ENCODE data around the gene HM13. TPM values are rescaled to one million over a fixed set of nuclear protein-coding genes. Genes with fewer than 3 reads are reported as not detected.
"Not testable (repeated sequence)": the region's sequence is repeated elsewhere in the genome, so short reads cannot be mapped to it uniquely, and the experiment has no call there.

Gene HM13
- polyA plus RNA-seq, 3 donors, result 139 to 152 (median 151) TPM

DNA sequence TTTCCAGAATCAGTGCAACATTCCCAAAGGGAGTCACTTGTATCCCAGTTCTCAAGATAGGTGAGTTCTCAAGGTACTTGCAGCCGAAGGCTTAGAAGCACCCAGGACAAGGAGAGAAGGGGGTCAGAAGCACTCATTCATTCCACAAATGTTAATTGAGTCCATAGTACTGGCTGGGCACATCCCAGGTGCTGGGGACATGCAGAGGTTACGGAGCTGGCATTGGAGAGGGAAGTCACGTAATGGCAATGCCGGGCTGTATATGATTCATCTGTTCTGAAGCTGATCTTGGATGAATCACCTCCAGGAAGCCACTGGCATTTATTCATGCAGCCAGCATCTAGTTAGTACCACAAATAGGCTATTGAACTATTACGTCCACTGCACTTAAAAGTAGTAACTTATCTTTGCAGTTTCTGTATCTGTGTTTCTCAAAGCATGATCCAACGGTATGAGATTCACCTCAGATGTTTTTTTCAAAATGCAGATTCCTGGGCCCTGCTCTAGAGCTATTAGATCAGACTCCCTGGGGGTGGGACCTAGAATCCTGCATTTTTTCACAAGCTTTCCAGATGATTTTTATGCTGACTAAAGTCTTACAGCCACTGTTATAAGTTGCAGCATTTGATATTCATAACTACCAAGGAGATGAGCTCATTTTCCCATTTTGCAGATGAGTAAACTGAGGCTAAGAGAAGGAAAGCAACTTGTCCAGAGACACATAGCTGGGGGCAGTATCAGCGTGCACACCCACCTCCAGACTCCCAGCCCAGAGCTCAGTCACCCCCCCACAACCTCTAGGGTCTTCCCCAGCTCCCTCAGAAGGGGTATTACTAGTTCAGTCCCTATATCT lies 46.7 kb downstream of the HM13 start:
- no peak for DNase-seq

DNA sequence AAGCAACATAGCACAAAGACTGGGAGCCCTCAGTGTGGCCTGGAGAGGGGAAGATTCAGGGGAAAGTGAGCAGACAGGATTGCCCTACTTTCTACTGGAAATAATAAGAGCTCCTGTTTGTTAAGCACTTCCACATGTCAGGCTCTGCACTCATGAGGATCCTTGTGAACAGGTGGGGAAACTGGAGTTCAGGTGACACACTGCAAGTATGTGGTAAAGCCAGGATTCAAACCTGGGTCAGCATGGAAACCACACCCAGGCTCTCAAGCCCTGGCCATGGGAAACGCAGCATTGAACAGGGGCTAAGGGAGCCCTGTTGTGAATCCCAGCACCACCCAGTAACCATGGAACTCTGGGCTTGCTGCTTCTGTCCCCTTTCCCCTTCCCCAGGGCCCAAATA lies 48.0 kb downstream of the HM13 start:
- DNase-seq, result no peak

DNA sequence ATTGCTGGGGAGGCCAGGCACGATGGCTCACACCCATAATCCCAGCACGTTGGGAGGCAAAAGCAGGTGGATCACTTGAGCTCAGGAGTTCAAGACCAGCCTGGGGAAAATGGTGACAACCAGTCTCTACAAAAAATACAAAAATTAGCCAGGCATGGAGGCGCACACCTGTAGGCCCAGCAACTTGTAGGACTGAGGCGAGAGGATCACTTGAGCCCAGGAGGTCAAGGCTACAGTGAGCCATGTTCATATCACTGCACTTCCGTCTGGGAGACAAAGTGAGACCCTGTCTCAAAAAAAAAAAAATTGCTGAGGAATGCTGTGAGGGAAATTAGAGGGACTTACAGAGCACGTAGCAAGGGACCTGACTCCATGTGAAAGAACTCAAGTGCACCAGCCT lies 50.0 kb downstream of the HM13 start:
- DNase-seq, result no peak

DNA sequence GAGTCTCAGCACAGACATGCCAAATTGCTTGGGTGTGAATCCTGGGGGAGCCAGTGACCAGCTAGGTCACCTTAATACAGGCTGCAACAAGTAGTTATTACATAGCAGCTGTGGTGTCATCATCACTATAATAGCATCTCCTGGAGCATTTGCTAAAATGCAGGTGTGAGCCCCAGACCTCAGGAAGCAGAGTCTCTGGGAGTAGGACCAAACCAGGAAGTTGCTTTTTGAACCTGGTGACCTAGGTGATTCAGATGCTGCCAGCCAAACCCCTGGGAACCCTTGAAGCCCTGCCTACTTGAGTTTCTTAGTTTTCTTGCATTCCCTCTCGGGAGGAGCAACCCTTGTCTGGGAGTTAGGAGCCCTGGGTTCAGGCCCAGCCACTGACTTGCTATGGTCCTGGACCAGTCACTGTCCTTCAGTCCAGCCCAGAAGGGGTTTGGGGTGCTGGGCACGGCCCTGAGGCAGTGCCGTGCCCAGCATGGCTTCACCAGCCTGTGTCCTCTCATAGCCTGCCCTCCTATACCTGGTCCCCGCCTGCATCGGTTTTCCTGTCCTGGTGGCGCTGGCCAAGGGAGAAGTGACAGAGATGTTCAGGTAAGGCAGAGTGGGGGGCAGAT lies 51.6 kb downstream of the HM13 start:
- no peak for DNase-seq

DNA sequence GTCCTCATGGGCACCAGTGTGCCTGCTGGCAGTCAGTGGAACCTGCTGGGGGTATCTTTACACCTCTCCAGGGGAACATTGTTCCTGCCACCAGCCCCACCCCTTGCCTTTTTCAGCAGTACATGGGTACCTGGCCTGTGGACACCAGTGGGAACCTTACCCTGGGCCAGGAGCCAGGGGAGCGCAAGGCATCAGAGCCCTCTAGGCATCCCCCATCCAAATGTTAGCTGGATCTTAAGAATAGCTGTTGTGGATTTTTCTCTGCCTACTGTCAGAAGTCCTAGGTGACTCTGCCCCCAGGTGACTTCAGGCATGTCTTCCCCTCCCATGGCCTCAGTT lies 52.0 kb downstream of the HM13 start:
- no peak for DNase-seq

DNA sequence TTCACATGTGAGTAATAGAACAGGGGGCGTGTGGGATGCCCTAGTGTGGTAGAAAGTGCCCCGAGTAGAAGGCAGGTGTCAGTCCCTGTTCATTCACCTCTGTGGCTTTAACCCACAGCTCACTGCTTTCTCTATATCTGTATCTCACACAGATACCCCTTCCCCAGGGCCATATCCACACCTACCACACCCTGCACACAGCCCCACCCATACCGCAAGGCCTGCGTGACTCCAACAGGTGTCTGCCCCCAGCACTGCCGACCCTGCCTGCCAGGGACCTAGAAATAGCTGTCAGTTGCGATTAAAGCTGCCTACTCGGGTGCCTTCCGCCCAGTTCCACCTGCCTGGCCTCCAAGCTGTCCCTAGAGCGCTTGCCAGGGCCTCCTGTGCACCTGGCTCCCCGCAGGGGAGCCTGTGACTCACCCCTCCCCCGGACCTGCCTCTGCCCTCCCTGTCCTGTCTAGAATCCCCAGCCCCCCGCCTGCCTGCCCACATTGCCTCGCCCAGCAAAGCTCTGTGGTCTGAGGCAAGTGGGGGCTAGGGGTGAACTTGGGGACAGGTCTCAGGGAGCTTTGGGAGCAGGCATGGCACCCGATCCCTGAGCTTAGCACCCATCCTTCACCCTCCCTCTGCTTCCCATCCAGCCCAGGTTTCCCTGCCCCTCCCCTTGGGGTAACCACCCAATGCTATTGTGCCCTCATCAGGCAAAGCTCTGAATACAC lies 52.6 kb downstream of the HM13 start:
- no peak for DNase-seq

DNA sequence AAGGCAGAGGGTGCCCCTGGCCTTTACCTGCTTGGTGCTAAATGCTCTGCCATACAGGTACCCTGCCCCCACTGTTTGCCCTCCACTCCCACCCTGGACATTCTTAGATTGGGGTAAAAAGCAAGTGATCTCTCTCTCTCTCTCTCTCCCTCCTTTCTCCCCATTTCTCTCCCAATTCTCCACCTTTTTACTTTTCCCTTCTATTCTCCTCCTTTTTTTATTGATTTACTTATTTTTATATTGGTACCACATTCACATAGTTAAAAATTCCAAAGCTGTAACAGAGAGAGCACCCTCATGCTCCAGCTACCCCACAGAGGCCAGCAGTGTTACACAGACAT lies 53.1 kb downstream of the HM13 start:
- DNase-seq, result no peak

DNA sequence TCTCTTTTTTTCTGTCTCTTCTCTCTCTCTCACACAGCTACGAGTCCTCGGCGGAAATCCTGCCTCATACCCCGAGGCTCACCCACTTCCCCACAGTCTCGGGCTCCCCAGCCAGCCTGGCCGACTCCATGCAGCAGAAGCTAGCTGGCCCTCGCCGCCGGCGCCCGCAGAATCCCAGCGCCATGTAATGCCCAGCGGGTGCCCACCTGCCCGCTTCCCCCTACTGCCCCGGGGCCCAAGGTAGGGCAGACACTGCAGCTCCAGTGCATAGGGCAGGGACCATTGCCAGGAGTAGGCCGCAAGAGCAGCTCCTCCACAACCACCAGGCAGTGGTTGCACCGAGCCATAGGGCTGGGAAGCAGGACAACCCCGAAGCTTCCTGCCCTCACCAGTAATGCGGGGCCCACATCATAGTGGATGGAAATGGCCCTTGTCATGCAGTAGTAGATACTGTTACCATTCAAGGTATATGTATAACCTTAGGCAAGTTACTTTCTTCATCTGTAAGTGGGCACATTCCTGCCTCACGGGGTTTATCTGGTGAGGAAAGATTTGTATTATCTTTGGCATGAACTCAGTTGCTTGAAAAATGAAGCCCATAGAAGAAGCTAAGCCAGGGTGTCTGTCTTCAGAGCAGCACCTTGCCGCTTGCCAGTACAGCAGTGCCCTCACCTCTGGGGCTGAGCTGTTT lies 53.9 kb downstream of the HM13 start:
- DNase-seq, result no peak

DNA sequence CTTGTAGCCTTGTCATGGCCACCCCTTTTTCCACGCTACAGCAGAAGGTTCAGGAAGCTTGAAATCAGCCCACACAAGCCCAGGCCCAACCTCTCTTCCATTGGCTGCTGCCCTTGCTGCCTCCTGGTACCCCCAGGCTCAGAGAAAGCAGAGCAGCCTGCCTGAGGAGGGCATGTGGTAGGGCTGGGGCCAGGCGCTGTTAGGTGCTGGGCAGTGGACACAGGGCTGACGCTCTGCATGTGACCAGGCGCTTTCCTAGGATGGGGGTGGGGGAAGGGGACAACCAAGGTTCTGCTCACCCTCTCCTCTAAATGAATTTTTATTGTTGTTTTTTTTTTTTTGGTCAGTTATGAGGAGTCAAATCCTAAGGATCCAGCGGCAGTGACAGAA lies 54.5 kb downstream of the HM13 start:
- DNase-seq, result no peak

DNA sequence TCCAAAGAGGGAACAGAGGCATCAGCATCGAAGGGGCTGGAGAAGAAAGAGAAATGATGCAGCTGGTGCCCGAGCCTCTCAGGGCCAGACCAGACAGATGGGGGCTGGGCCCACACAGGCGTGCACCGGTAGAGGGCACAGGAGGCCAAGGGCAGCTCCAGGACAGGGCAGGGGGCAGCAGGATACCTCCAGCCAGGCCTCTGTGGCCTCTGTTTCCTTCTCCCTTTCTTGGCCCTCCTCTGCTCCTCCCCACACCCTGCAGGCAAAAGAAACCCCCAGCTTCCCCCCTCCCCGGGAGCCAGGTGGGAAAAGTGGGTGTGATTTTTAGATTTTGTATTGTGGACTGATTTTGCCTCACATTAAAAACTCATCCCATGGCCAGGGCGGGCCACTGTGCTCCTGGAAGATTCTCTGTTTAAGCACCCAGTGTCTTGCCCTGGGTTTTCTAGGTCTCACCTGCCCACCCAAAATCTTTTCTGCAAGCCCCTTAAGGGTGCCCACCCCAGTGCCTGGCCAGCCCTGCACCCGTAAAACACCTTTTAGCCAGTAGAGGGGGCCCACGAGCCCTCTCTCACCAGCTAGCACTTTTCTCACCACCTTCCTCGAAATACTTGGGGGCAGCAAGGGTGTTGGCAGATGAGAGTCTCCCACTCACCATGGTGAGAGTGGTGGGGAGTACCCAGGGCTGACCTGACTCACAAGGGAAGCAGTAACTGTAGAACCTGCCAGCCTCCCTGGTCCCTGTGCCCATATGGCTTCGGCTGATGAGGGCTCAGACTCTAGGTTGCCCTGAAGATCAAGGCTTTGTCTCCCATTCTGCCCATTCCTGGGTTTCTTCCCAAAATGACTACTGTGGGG lies 55.1 kb downstream of the HM13 start:
- DNase-seq, result no peak

DNA sequence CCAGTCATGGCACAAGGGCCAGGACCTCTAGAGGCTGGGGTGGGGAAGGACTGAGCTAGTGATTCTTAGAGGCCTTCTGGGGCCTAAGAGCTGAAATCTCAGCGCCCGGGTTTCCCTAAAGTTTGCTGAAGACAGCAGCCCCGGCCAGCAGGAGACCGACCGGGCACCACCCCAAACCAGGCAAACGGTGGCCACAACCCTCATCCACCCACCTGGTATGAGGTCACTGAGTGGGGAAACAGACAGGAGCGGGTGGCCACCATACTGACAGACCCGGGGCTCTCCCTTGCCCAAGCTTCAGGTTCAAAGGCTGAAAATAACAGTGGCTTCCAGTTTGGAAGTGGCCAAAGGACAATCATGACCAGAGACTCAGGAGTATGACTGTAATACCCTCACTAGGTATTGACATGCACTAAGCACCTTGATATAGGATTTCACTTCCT lies 55.8 kb downstream of the HM13 start:
- DNase-seq, result no peak

DNA sequence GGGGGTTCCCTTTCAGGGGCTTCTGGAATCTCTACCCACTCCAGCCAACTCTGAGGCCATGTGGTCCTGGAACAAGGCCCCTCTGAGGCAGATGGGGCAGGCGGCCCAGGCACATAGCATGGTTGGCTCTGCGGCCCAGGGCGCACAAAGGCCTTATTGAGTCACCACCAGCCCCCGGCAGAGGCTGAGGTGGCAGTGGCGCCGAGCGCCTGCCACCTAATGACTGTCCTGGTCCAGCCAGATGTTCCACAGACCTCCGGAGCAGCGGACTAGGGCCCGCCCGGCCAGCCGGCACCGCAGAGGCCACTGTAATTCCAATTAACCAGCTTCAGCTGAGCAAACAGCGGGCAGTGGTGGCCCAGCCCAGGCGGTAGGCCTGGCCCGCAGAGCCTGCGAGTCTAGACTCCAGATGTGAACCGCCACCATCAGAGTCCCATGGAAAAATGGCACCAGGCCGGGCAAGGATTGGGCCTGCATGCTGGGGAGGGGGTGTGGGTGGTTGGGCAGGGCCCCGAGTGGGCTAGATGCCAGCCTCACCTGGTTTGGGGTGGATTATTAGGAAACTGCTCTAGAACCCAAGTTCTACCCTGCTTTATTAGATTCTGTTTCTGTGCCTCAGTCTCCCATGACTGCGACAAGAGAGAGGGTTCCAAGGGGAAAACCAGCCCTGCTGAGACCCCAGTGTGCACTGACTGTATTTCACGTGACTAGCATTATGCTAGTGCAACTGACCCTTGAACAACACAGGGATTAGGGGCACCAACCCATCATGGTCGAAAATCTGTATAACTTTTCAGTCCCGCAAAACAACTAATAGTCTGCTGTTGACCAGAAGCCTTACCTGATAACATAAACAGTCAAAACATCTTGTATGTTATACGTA lies 56.7 kb downstream of the HM13 start:
- no peak for DNase-seq

DNA sequence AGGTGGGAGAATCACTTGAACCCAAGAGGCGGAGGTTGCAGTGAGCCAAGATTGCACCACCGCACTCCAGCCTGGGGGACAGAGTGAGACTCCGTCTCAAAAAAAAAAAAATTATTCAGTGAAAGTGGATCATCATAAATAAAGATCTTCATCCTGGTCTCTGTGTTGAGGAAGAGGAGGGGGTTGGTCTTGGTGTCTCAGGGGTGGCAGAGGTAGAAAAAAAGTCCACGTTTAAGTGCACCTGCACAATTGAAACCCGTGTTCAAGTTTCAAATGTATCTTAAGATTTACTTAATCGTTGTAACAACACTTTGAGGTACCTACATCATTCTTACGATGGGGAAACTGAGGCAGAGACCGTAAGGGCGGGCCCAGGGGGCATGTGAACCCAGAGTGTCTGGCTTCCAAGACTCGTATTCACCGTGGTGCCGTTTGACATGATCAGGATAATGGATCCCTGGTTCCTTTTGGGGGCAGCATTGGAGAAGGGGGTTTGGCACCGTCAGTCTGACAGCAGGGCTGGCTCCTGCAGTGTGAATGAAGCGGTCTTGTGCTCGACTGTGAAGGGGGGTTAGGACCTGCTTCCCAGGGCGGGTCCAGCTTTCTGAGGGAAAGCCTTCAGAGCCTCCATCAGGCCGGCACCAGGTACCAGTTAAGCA lies 57.9 kb downstream of the HM13 start:
- no peak for DNase-seq

DNA sequence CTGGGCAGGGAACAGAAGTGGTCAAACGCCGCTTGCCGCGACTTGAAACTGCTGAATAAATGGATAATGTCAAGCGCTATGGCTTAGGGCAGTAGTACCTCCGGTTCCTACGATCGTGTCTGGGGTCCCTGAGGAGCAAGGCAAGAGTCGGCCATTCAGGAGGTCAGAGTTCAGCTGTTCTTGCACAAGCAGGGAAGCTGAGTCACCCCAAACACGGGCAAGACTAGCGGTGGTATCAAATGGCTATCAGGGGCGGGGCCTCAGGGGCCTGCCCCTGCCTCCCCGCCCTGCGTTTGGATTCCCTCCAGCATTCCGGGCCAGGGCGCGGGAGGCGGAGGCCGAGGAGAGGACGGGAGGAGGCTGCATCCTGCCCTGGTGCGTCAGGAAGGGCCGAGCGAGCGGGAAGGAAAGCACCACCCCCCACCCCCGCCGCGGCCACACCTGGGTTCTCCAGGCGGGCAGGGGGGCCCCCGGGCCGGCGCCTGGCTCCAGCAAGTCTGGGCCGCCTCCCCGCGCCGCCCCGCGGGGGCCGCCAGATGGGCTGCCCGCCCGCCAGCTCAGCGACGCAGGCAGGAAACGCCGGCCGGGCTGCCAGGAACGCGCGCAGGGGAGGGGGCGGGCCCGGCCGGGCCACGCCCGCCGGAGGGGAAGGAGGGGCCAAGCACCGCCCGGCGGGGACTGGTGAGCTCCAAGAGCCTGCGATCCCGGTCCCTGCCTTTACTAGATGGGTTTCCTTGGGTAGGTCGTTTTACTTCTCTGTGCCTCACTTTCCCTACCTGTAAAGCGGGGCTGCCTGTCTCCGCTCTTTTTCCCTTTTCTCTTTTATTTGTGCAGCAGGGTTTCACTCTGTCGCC lies 58.7 kb downstream of the HM13 start:
- DNase-seq, result peak; percentile 96

DNA sequence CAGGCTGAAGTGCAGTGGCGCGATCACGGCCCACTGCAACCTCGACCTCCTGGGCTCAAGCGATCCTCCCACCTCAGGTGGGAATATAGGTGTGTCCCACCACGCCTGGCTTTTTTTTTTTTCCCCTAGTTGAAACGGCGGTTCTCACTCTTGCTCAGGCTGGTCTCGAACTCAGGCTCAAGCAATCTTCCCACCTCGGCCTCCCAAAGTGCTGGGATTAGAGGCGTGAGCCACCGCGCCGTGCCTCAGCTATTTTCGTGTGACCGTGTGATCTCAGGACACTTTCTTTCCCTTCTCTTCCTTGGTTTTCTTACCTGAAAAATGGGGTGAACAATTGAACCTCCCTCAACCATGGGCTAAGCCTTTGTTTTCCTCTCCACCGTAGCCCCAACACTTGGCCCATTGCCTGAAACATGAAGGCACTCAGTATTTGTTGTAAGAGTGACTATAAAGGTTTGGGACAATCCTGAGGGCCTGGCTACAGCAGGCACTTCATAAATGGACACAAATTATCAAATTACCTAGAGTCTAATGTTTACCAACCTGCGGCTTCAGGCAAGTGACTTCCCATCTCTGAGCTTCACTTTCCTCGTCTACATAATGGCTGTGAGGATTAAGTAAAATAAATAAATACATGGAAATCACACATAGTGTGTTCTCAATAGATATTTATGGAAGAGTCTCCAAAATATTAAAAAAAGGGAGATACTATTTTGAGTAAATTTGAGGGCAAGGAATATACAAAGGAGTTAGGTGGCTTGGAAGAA lies 59.5 kb downstream of the HM13 start:
- no peak for DNase-seq

DNA sequence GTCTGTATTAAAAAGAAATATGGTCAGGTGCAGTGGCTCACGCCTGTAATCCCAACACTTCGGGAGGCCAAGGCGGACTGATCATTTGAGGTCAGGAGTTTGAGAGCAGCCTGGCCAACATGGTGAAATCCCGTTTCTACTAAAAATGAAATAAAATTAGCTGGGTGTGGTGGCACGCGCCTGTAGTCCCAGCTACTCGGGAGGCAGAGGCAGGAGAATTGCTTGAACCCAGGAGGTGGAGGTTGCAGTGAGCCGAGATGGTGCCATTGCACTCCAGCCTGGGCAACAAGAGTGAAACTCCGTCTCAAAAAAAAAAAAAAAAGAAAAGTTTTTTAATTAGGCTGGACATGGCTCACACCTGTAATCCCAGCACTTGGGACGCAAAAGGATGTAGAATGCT lies 60.7 kb downstream of the HM13 start:
- DNase-seq, result not testable (repeated sequence)

DNA sequence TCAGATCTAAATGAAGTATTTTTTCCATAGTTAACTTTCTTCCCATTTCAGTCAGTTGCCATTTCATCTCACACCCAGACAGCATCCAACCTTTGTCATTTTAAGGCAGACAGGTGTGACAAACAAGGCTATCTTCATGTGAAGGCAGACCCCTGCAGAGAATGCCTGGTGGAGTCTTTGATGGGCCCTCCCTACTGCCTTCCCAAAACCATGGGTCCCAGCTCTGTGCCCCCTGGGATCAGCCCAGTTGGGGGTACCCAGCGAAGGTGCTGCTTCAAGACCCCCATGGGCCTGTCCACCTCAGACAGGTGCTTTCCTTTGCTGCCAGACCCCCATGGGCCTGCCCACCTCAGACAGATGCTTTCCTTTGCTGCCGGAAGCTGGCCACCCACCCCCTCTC lies 62.5 kb downstream of the HM13 start:
- no peak for DNase-seq

DNA sequence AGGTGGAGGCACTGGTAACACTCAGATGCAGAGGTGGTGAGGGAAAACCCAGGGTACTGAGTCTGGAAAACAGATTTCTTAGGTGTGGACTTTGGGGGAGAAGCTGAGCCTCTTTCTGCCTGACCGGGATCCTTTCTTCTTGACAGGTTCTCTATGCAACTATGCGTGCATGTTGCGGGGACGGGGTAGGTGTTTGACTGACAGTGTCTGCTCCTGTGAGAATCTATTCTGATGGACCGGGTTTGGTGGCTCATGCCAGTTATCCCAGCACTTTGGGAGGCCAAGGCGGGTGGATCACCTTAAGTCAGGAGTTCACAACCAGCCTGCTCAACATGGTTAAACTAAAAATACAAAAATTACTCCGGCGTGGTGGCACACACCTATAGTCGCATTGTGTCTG lies 63.0 kb downstream of the HM13 start:
- no peak for DNase-seq
